Fibroblast of lung (primary cell): ENCODE measurements around the gene SUGT1.

Experiments
- EZH2 ChIP-seq: IDR thresholded peaks from 2 replicates; pipeline ENCODE4 v1.5.1; 2012; ENCODE audit warnings: low read length, control low read depth, mild to moderate bottlenecking; ENCODE audit errors: missing control alignments
- TF ChIP-seq, protein P1 (sequence below), 2 donors: IDR thresholded peaks in 1 of 2; conservative IDR thresholded peaks in 1 of 2; 1 replicate in 1 of 2; 2 replicates in 1 of 2; pipeline ENCODE4 v1.5.1; 2011 to 2012; ENCODE audit warnings: low read length in 2 of 2, control low read depth in 1 of 2, inconsistent platforms in 1 of 2, low read depth in 1 of 2, mild to moderate bottlenecking in 1 of 2

DNA sequence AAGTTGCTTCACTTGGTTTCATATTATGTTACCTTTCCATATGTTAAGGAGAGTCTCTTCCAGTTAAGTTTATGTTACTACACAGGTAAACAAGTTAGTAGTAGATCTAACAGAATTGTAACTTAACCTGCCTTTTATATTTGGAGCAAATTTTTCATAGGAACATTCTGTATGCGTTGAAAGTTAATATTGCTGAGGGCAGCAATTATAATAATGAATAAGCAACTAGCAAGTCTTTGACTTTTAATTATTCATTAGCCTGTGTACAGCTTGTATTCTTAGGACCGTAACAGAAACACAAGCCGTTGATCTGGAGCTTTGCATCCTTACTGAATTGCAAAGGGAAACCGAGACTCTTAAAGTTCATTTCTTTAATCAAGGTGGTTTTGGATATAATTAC, 11.6 kb downstream of the SUGT1 start:
- TF ChIP-seq, protein P1, sequence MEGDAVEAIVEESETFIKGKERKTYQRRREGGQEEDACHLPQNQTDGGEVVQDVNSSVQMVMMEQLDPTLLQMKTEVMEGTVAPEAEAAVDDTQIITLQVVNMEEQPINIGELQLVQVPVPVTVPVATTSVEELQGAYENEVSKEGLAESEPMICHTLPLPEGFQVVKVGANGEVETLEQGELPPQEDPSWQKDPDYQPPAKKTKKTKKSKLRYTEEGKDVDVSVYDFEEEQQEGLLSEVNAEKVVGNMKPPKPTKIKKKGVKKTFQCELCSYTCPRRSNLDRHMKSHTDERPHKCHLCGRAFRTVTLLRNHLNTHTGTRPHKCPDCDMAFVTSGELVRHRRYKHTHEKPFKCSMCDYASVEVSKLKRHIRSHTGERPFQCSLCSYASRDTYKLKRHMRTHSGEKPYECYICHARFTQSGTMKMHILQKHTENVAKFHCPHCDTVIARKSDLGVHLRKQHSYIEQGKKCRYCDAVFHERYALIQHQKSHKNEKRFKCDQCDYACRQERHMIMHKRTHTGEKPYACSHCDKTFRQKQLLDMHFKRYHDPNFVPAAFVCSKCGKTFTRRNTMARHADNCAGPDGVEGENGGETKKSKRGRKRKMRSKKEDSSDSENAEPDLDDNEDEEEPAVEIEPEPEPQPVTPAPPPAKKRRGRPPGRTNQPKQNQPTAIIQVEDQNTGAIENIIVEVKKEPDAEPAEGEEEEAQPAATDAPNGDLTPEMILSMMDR (conservative IDR thresholded peaks at IDR 0.05 in 1 of 2, IDR thresholded peaks at IDR 0.05 in 1 of 2; ENCODE audit: low read depth in 1 of 2, low read length in 2 of 2) = no peak
- TF ChIP-seq EZH2 = no peak
